GM12878 (cell line): Measurements from ENCODE around the gene ALDH18A1. TPM values are rescaled to one million over a fixed set of nuclear protein-coding genes. Genes with fewer than 3 reads are reported as not detected.

Experiments
- ATAC-seq: fragments of 200-7000 bp; cut with Tn5 transposase; 3 replicates; pipeline ENCODE4 v1.9.1; 2020; ENCODE audit warnings: mild to moderate bottlenecking, moderate library complexity
- BruUV-seq: library from RNA; stranded (reverse); fragments of 400-500 nt; replicated peaks from 2 replicates; lab custom pipeline; 2021; lab: Mats Ljungman, UMichigan
- CTCF ChIA-PET: fragments of 300-600 bp; sonication (Branson Sonifier 250); formaldehyde crosslinking; extraction: SDS; loops from one replicate; lab custom pipeline; 2021; ENCODE audit warnings: inconsistent platforms; lab: Yijun Ruan, JAX
- POLR2A ChIA-PET: fragments of 350-600 bp; formaldehyde crosslinking; extraction: SDS; loops from one replicate; lab custom pipeline; 2021; ENCODE audit warnings: inconsistent platforms; lab: Charles Lee
- RAD21 ChIA-PET: fragments of 300-600 bp; sonication (Branson Sonifier 250); formaldehyde crosslinking; loops from one replicate; lab custom pipeline; 2023; ENCODE audit warnings: antibody characterized with exemption; ENCODE audit not compliant: unreplicated experiment; lab: Charles Lee
- SMC1A ChIA-PET: fragments of 300-600 bp; sonication (Branson Sonifier 250); formaldehyde crosslinking; loops from one replicate; lab custom pipeline; 2023; ENCODE audit not compliant: unreplicated experiment, uncharacterized antibody; lab: Charles Lee
- DNase-seq: peaks from one replicate; pipeline ENCODE4 v3.0.0-alpha.2; 2011; ENCODE audit warnings: low read depth, low spot score
- FAIRE-seq: peaks from 3 replicates; lab custom pipeline; 2011; peaks lifted over from hg19 to GRCh38; lab: Jason Lieb, UNC
- H2AFZ ChIP-seq: 2 replicates; pipeline ENCODE4 v1.6.0; 2011; ENCODE audit warnings: low read depth, low read length, control low read depth; ENCODE audit not compliant: control insufficient read depth
- H3K27ac ChIP-seq: 2 replicates; pipeline ENCODE4 v1.5.1; 2011; ENCODE audit warnings: control low read depth; ENCODE audit not compliant: control insufficient read depth, insufficient read depth
- H3K27me3 ChIP-seq, 2 experiments: replicated peaks in 1 of 2; 2 replicates each; pipeline versions ENCODE4 v1.6.0 to v1.6.1; 2011; ENCODE audit warnings: low read length in 1 of 2; ENCODE audit not compliant: control insufficient read depth in 2 of 2, insufficient read depth in 2 of 2
- H3K36me3 ChIP-seq, 2 experiments: 2 replicates each; pipeline ENCODE4 v1.5.1; 2011; ENCODE audit warnings: low read length in 1 of 2; ENCODE audit not compliant: control insufficient read depth in 2 of 2, insufficient read depth in 2 of 2
- H3K4me1 ChIP-seq: 2 replicates; pipeline ENCODE4 v1.6.1; 2011; ENCODE audit warnings: mild to moderate bottlenecking, low read length, moderate library complexity, mixed read lengths; ENCODE audit not compliant: control insufficient read depth, insufficient read depth
- H3K4me2 ChIP-seq: 2 replicates; pipeline ENCODE4 v1.6.0; 2011; ENCODE audit warnings: control low read depth; ENCODE audit not compliant: control insufficient read depth, insufficient read depth
- H3K4me3 ChIP-seq: fragments of 200-600 bp; sonication (generic); 2 replicates; pipeline ENCODE4 v1.5.1; 2016
- H3K79me2 ChIP-seq: 2 replicates; pipeline ENCODE4 v1.6.0; 2011; ENCODE audit warnings: low read length; ENCODE audit not compliant: control insufficient read depth, insufficient read depth
- H3K9ac ChIP-seq: 2 replicates; pipeline ENCODE4 v1.8.0; 2011; ENCODE audit warnings: low read length, control low read depth, mixed read lengths; ENCODE audit not compliant: control insufficient read depth, insufficient read depth
- H3K9me3 ChIP-seq: replicated peaks from 3 replicates; pipeline ENCODE4 v1.5.1; 2011; ENCODE audit warnings: mild to moderate bottlenecking, low read length; ENCODE audit not compliant: control insufficient read depth, insufficient read depth
- H4K20me1 ChIP-seq: 2 replicates; pipeline ENCODE4 v1.6.0; 2011; ENCODE audit not compliant: control insufficient read depth, insufficient read depth
- FOXK2 ChIP-seq: fragments of 450-650 bp; IDR thresholded peaks from 2 replicates; pipeline ENCODE4 v1.6.1; 2017; ENCODE audit warnings: mild to moderate bottlenecking, moderate library complexity
- IKZF2 ChIP-seq, 2 experiments: fragments of 450-650 bp; IDR thresholded peaks; 2 replicates each; pipeline ENCODE4 v1.6.1; 2017; ENCODE audit warnings: mild to moderate bottlenecking in 2 of 2, moderate library complexity in 2 of 2
- KAT2A ChIP-seq: conservative IDR thresholded peaks from 2 replicates; pipeline ENCODE4 v1.6.1; 2011; ENCODE audit warnings: low read depth, low read length; ENCODE audit not compliant: control insufficient read depth
- ZNF384 ChIP-seq: IDR thresholded peaks from 2 replicates; pipeline ENCODE4 v1.6.1; 2012; ENCODE audit warnings: low read depth, mild to moderate bottlenecking, low read length, improper control_type of control experiment, borderline replicate concordance
- WGBS: methylation state at CpG from one replicate; pipeline ENCODE4 v1.1.6; 2016; ENCODE audit warnings: low lambda C conversion rate; ENCODE audit not compliant: insufficient replicate concordance, insufficient coverage; ENCODE audit errors: missing lambda C conversion rate; 5-methylcytosine and 5-hydroxymethylcytosine counted together
- in situ Hi-C: fragments of 300-500 bp; cut with MboI; formaldehyde crosslinking; loops from 9 replicates; pipeline ENCODE4 v1.14.3; 2018; ENCODE audit warnings: mixed read lengths
- intact Hi-C: fragments of 100-400 bp; cut with micrococcal nuclease; formaldehyde crosslinking; loops from one replicate; pipeline ENCODE4 v1.14.2; 2022; ENCODE audit not compliant: unreplicated experiment
- polyA plus RNA-seq, 11 experiments: library from polyadenylated mRNA; depleted of rRNA in 4 of 11; unstranded in 6 of 11; stranded (reverse) in 5 of 11; fragments of >200 nt; fragmentation: Nextera tagmentation in 4 of 11; fragmentation: Illumina TruSeq in 1 of 11; extraction: Ambion mirVana in 4 of 11; extraction: Trizol in 1 of 11; gene quantifications; 1 replicate in 1 of 11; 2 replicates in 10 of 11; pipeline versions ENCODE4 v1.2.1 to v1.2.3, GENCODE V29; 2011 to 2016; ENCODE audit warnings: inconsistent platforms in 2 of 11, missing spikeins in 2 of 11, low read depth in 1 of 11
- total RNA-seq, 4 experiments: library from RNA; depleted of rRNA in 3 of 4; stranded (reverse); fragments of >200 nt in 3 of 4; fragmentation: Illumina TruSeq in 1 of 4; extraction: Trizol in 1 of 4; gene quantifications; 2 replicates each; pipeline versions ENCODE4 v1.2.1 to v1.2.3, GENCODE V29; 2013 to 2021
- TF ChIP-seq, protein P1 (sequence below): IDR thresholded peaks from 2 replicates; pipeline ENCODE4 v1.6.1; 2012; ENCODE audit warnings: mild to moderate bottlenecking, low read depth, low read length
- TF ChIP-seq, protein P2 (sequence below): fragments of 450-650 bp; IDR thresholded peaks from 2 replicates; pipeline ENCODE4 v1.6.1; 2014; ENCODE audit warnings: mild to moderate bottlenecking
- TF ChIP-seq, protein P3 (sequence below): fragments of 450-650 bp; IDR thresholded peaks from 2 replicates; pipeline ENCODE4 v1.6.1; 2018; ENCODE audit warnings: mild to moderate bottlenecking, low read depth, moderate library complexity; ENCODE audit not compliant: partially characterized antibody

The ALDH18A1 gene
- total and polyA plus RNA-seq, 10 of the 15 experiments (the other 5 are each of a cell fraction or from before 2014, with no cell fraction given), result 24.3 to 118 (median 99.3) TPM

DNA sequence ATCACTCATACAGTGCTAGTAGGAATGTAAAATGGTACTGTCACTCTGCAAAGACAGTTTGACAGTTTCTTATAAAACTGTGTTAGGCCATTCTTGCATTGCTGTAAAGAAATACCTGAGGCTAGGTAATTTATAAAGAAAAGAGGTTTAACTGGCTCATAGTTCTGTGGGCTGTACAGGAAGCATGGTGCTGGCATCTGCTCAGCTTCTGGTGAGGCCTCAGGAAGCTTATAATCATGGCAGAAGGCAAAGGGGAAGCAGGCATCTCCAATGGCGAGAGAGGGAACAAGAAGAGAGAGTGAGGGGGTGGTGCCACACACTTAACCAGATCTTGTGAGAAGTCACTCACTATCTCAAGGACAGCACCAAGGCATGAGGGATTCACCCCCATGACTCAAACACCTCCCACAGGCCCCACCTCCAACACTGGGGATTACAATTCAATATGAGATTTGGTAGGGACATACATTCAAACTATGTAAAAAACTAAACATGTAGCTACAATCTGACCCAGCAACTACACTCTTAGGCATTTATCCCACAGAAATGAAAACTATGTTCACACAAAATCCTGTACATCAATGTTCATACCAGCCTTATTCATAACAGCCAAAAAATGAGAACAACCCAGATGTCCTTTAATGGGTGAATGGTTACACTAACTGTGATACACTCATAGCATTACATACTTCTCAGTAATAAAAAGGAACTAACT is 5.0 kb downstream of the ALDH18A1 start:
- in situ Hi-C loops, result no loop called here
- H3K36me3 ChIP-seq, result peaks cover 1 to 21% of the 10 kb centered on the region in 2 experiments; a peak in 3 of 4 replicates
- peaks cover 8% of the 10 kb centered on the region; the same call in 2 of the 3 replicates for H3K9me3 ChIP-seq
- no peak overlapping the region for H3K27ac ChIP-seq
- TF ChIP-seq KAT2A, result no peak
- TF ChIP-seq, protein P1, sequence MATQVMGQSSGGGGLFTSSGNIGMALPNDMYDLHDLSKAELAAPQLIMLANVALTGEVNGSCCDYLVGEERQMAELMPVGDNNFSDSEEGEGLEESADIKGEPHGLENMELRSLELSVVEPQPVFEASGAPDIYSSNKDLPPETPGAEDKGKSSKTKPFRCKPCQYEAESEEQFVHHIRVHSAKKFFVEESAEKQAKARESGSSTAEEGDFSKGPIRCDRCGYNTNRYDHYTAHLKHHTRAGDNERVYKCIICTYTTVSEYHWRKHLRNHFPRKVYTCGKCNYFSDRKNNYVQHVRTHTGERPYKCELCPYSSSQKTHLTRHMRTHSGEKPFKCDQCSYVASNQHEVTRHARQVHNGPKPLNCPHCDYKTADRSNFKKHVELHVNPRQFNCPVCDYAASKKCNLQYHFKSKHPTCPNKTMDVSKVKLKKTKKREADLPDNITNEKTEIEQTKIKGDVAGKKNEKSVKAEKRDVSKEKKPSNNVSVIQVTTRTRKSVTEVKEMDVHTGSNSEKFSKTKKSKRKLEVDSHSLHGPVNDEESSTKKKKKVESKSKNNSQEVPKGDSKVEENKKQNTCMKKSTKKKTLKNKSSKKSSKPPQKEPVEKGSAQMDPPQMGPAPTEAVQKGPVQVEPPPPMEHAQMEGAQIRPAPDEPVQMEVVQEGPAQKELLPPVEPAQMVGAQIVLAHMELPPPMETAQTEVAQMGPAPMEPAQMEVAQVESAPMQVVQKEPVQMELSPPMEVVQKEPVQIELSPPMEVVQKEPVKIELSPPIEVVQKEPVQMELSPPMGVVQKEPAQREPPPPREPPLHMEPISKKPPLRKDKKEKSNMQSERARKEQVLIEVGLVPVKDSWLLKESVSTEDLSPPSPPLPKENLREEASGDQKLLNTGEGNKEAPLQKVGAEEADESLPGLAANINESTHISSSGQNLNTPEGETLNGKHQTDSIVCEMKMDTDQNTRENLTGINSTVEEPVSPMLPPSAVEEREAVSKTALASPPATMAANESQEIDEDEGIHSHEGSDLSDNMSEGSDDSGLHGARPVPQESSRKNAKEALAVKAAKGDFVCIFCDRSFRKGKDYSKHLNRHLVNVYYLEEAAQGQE, result no peak
- TF ChIP-seq ZNF384, result no peak
- TF ChIP-seq IKZF2 (IDR thresholded peaks at IDR 0.05), result no peak
- no peak for TF ChIP-seq FOXK2
- TF ChIP-seq, protein P2, sequence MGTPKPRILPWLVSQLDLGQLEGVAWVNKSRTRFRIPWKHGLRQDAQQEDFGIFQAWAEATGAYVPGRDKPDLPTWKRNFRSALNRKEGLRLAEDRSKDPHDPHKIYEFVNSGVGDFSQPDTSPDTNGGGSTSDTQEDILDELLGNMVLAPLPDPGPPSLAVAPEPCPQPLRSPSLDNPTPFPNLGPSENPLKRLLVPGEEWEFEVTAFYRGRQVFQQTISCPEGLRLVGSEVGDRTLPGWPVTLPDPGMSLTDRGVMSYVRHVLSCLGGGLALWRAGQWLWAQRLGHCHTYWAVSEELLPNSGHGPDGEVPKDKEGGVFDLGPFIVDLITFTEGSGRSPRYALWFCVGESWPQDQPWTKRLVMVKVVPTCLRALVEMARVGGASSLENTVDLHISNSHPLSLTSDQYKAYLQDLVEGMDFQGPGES, result no peak
- TF ChIP-seq, protein P3, sequence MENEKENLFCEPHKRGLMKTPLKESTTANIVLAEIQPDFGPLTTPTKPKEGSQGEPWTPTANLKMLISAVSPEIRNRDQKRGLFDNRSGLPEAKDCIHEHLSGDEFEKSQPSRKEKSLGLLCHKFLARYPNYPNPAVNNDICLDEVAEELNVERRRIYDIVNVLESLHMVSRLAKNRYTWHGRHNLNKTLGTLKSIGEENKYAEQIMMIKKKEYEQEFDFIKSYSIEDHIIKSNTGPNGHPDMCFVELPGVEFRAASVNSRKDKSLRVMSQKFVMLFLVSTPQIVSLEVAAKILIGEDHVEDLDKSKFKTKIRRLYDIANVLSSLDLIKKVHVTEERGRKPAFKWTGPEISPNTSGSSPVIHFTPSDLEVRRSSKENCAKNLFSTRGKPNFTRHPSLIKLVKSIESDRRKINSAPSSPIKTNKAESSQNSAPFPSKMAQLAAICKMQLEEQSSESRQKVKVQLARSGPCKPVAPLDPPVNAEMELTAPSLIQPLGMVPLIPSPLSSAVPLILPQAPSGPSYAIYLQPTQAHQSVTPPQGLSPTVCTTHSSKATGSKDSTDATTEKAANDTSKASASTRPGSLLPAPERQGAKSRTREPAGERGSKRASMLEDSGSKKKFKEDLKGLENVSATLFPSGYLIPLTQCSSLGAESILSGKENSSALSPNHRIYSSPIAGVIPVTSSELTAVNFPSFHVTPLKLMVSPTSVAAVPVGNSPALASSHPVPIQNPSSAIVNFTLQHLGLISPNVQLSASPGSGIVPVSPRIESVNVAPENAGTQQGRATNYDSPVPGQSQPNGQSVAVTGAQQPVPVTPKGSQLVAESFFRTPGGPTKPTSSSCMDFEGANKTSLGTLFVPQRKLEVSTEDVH, result no peak
- TF ChIP-seq, all 136 proteins: peak for 0
- intact Hi-C loops, result no loop called here
- no peaks in the 10 kb centered on the region for H3K27me3 ChIP-seq
- no peak overlapping the region for H3K9ac ChIP-seq
- H3K4me3 ChIP-seq, result no peak overlapping the region
- no peak overlapping the region for H2AFZ ChIP-seq
- peaks cover 2% of the 10 kb centered on the region; the same call in 1 of the 2 replicates for H3K4me1 ChIP-seq
- ChIA-PET POLR2A (interaction anchor here (0.6 kb wide), 3 partner anchors 170 to 1895 kb away, joined by 3 to 4 read pairs (median 3); no protein-coding TSS in a partner anchor), CTCF (no interaction called here), SMC1A (no interaction called here), RAD21 (no interaction called here)
- BruUV-seq, result no TSS peak
- no peak for ATAC-seq
- H4K20me1 ChIP-seq, result no peaks in the 10 kb centered on the region
- peaks cover 31% of the 10 kb centered on the region for H3K79me2 ChIP-seq
- DNase-seq, result no peak
- WGBS, result 75% methylated on average over 1 of the region's 1 CpG
- FAIRE-seq, result no peak
- H3K4me2 ChIP-seq, result no peak overlapping the region
